ENCODE data around the gene NFIA. TPM values are rescaled to one million over a fixed set of nuclear protein-coding genes. Genes with fewer than 3 reads are reported as not detected.

Gene NFIA
- total RNA-seq, 1 donor from 2014 or later, result 49.4 TPM

GRCh38 chr1:61322008-61322744, 239.8 kb downstream of the NFIA start:
- DNase-seq (ENCODE audit: extremely low spot score, unreplicated experiment), result no peak
- H3K4me1 Mint-ChIP-seq (ENCODE audit: unreplicated experiment), result peaks cover 28% of the 10 kb centered on the region
- no peak overlapping the region for H3K4me3 Mint-ChIP-seq
- no peak for TF ChIP-seq CTCF (conservative IDR thresholded peaks at IDR 0.05)
- no peaks in the 10 kb centered on the region for H3K27me3 Mint-ChIP-seq
- no peaks in the 10 kb centered on the region for H3K36me3 Mint-ChIP-seq
- no peak overlapping the region for H3K27ac Mint-ChIP-seq
- no peaks in the 10 kb centered on the region for H3K9me3 Mint-ChIP-seq

- no peak overlapping the region for H3K27ac Mint-ChIP-seq
- H3K27me3 Mint-ChIP-seq, result no peaks in the 10 kb centered on the region
- H3K4me3 Mint-ChIP-seq, result no peak overlapping the region
Measured at GRCh38 chr1:61322769-61323168, 240.4 kb downstream of the NFIA start.

GRCh38 chr1:61323681-61324328, 241.4 kb downstream of the NFIA start:
- no peaks in the 10 kb centered on the region for H3K9me3 Mint-ChIP-seq
- no peak for DNase-seq (ENCODE audit: extremely low spot score, unreplicated experiment)
- H3K27ac Mint-ChIP-seq, result no peak overlapping the region
- H3K27me3 Mint-ChIP-seq, result no peaks in the 10 kb centered on the region
- no peak for TF ChIP-seq CTCF (conservative IDR thresholded peaks at IDR 0.05)
- peaks cover 4% of the 10 kb centered on the region for H3K36me3 Mint-ChIP-seq
- H3K4me1 Mint-ChIP-seq (ENCODE audit: unreplicated experiment), result peaks cover 21% of the 10 kb centered on the region
- H3K4me3 Mint-ChIP-seq, result no peak overlapping the region

More at GRCh38 chr1:61322769-61323168, 240.4 kb downstream of the NFIA start:
- no peaks in the 10 kb centered on the region for H3K9me3 Mint-ChIP-seq
- no peak for DNase-seq (ENCODE audit: extremely low spot score, unreplicated experiment)
- TF ChIP-seq CTCF (conservative IDR thresholded peaks at IDR 0.05), result no peak
- peaks cover 4% of the 10 kb centered on the region for H3K36me3 Mint-ChIP-seq
- peaks cover 28% of the 10 kb centered on the region for H3K4me1 Mint-ChIP-seq (ENCODE audit: unreplicated experiment)

- no peak for TF ChIP-seq CTCF (conservative IDR thresholded peaks at IDR 0.05)
- DNase-seq (ENCODE audit: extremely low spot score, unreplicated experiment), result no peak
- Mint-ChIP-seq H3K9me3 (no peaks in the 10 kb centered on the region), H3K4me1 (ENCODE audit: unreplicated experiment) (peaks cover 10% of the 10 kb centered on the region), H3K27me3 (no peaks in the 10 kb centered on the region), H3K27ac (no peak overlapping the region), H3K4me3 (no peak overlapping the region), H3K36me3 (peaks cover 4% of the 10 kb centered on the region)
Measured at GRCh38 chr1:61326713-61327112, 244.4 kb downstream of the NFIA start.

GRCh38 chr1:61327436-61327835, 245.1 kb downstream of the NFIA start:
- Mint-ChIP-seq H3K4me1 (ENCODE audit: unreplicated experiment) (peaks cover 16% of the 10 kb centered on the region), H3K27ac (no peak overlapping the region), H3K4me3 (no peak overlapping the region), H3K27me3 (no peaks in the 10 kb centered on the region), H3K9me3 (no peaks in the 10 kb centered on the region), H3K36me3 (peaks cover 6% of the 10 kb centered on the region)
- DNase-seq (ENCODE audit: extremely low spot score, unreplicated experiment), result no peak
- TF ChIP-seq CTCF (conservative IDR thresholded peaks at IDR 0.05), result no peak

Measured in type B pancreatic cell (in vitro differentiated cells).